Esophagus squamous epithelium (tissue), 4 donors: ENCODE data around the gene KCNJ12.
"Not testable (repeated sequence)": the region's sequence is repeated elsewhere in the genome, so short reads cannot be mapped to it uniquely, and the experiment has no call there.

Source experiments
- CTCF ChIP-seq, 6 experiments: fragments of 450-650 bp in 4 of 6; fragments of 200-600 bp in 2 of 6; sonication (generic) in 2 of 6; IDR thresholded peaks; one replicate each; pipeline ENCODE4 v1.5.1; 2016 to 2019; ENCODE audit warnings: antibody characterized with exemption in 6 of 6, mild to moderate bottlenecking in 4 of 6, moderate library complexity in 4 of 6
- POLR2A ChIP-seq, 4 donors: fragments of 450-650 bp; IDR thresholded peaks; one replicate each; pipeline ENCODE4 v1.6.1; 2017; ENCODE audit warnings: antibody characterized with exemption in 4 of 4, mild to moderate bottlenecking in 4 of 4, moderate library complexity in 3 of 4

GRCh38 chr17:21422311-21423189 lies 46.4 kb downstream of the KCNJ12 start:
- not testable (repeated sequence) for TF ChIP-seq CTCF, POLR2A (IDR thresholded peaks at IDR 0.05)
